SK-N-SH treated with all-trans-retinoic acid at 6 μM for 48 hours (cell line): Measurements from ENCODE around the gene ASCC1.

Source experiments
- ATAC-seq: fragments of 200-7000 bp; cut with Tn5 transposase; 3 replicates; pipeline ENCODE4 v1.9.1; 2020; ENCODE audit warnings: mild to moderate bottlenecking, moderate library complexity
- ARNTL ChIP-seq: fragments of 450-650 bp; formaldehyde crosslinking; IDR thresholded peaks from 2 replicates; pipeline ENCODE4 v1.5.0; 2020; ENCODE audit warnings: low read depth, mild to moderate bottlenecking, moderate library complexity, borderline replicate concordance
- ESRRG ChIP-seq: fragments of 250-450 bp; sonication (Bioruptor Pico); IDR thresholded peaks from 2 replicates; pipeline ENCODE4 v1.6.1; 2021; ENCODE audit warnings: mild to moderate bottlenecking
- GLIS3 ChIP-seq: fragments of 250-450 bp; sonication (Bioruptor Pico); IDR thresholded peaks from 2 replicates; pipeline ENCODE4 v1.5.0; 2020; ENCODE audit warnings: mild to moderate bottlenecking, moderate library complexity
- ISL1 ChIP-seq: fragments of 250-450 bp; sonication (Bioruptor Pico); IDR thresholded peaks from 2 replicates; pipeline ENCODE4 v2.1.2; 2022; ENCODE audit warnings: mild to moderate bottlenecking, moderate library complexity
- OSR1 ChIP-seq: fragments of 250-450 bp; sonication (Bioruptor Pico); IDR thresholded peaks from 2 replicates; pipeline ENCODE4 v1.8.0; 2022; ENCODE audit warnings: moderate library complexity, mild to moderate bottlenecking, inconsistent platforms
- PPARA ChIP-seq: fragments of 250-450 bp; sonication (Bioruptor Pico); IDR thresholded peaks from 2 replicates; pipeline ENCODE4 v1.5.0; 2020; ENCODE audit warnings: mild to moderate bottlenecking, borderline replicate concordance
- RARB ChIP-seq: fragments of 250-450 bp; sonication (Bioruptor Pico); IDR thresholded peaks from 2 replicates; pipeline ENCODE4 v1.8.0; 2021; ENCODE audit warnings: mild to moderate bottlenecking, moderate library complexity
- SNAI2 ChIP-seq: fragments of 250-450 bp; sonication (Bioruptor Pico); IDR thresholded peaks from 2 replicates; pipeline ENCODE4 v1.5.0; 2020; ENCODE audit warnings: mild to moderate bottlenecking, moderate library complexity
- TCF4 ChIP-seq: fragments of 250-450 bp; sonication (Bioruptor Pico); IDR thresholded peaks from 2 replicates; pipeline ENCODE4 v1.8.0; 2021; ENCODE audit warnings: mild to moderate bottlenecking, moderate library complexity, borderline replicate concordance
- TOX ChIP-seq: fragments of 250-450 bp; sonication (Bioruptor Pico); IDR thresholded peaks from 2 replicates; pipeline ENCODE4 v1.8.0; 2021; ENCODE audit warnings: mild to moderate bottlenecking, moderate library complexity, borderline replicate concordance
- ZC3H10 ChIP-seq: fragments of 250-450 bp; sonication (Bioruptor Pico); IDR thresholded peaks from 2 replicates; pipeline ENCODE4 v1.5.1; 2021; ENCODE audit warnings: mild to moderate bottlenecking, moderate library complexity
- ZFP3 ChIP-seq: fragments of 250-450 bp; sonication (Bioruptor Pico); IDR thresholded peaks from 2 replicates; pipeline ENCODE4 v1.5.0; 2020; ENCODE audit warnings: mild to moderate bottlenecking, moderate library complexity
- ZFP30 ChIP-seq: fragments of 450-650 bp; formaldehyde crosslinking; IDR thresholded peaks from 2 replicates; pipeline ENCODE4 v1.5.0; 2022; ENCODE audit warnings: mild to moderate bottlenecking, moderate library complexity
- ZNF565 ChIP-seq: fragments of 450-650 bp; formaldehyde crosslinking; conservative IDR thresholded peaks from 2 replicates; pipeline ENCODE4 v1.5.0; 2020; ENCODE audit warnings: low read depth, mild to moderate bottlenecking, moderate library complexity
- ZNF70 ChIP-seq: fragments of 450-650 bp; formaldehyde crosslinking; IDR thresholded peaks from 2 replicates; pipeline ENCODE4 v1.5.0; 2020; ENCODE audit warnings: mild to moderate bottlenecking, moderate library complexity
- ZNF8 ChIP-seq: fragments of 450-650 bp; formaldehyde crosslinking; IDR thresholded peaks from 2 replicates; pipeline ENCODE4 v1.5.0; 2020; ENCODE audit warnings: mild to moderate bottlenecking, moderate library complexity
- TF ChIP-seq, protein P1 (sequence below): fragments of 250-450 bp; sonication (Bioruptor Pico); IDR thresholded peaks from 2 replicates; pipeline ENCODE4 v1.5.0; 2020; ENCODE audit warnings: mild to moderate bottlenecking, moderate library complexity
- TF ChIP-seq, protein P2 (sequence below): fragments of 250-450 bp; sonication (Bioruptor Pico); IDR thresholded peaks from 2 replicates; pipeline ENCODE4 v1.5.1; 2021; ENCODE audit warnings: mild to moderate bottlenecking, moderate library complexity
- TF ChIP-seq, protein P3 (sequence below): fragments of 250-450 bp; sonication (Bioruptor Pico); IDR thresholded peaks from 2 replicates; pipeline ENCODE4 v1.8.0; 2020; ENCODE audit warnings: mild to moderate bottlenecking, moderate library complexity, borderline replicate concordance
- TF ChIP-seq, protein P4 (sequence below): fragments of 250-450 bp; sonication (Bioruptor Pico); IDR thresholded peaks from 2 replicates; pipeline ENCODE4 v1.8.0; 2021; ENCODE audit warnings: low read depth, mild to moderate bottlenecking, moderate library complexity, borderline replicate concordance
- TF ChIP-seq, protein P5 (sequence below): fragments of 250-450 bp; sonication (Bioruptor Pico); IDR thresholded peaks from 2 replicates; pipeline ENCODE4 v1.5.1; 2020; ENCODE audit warnings: low read depth, mild to moderate bottlenecking, moderate library complexity

The ASCC1 gene

DNA sequence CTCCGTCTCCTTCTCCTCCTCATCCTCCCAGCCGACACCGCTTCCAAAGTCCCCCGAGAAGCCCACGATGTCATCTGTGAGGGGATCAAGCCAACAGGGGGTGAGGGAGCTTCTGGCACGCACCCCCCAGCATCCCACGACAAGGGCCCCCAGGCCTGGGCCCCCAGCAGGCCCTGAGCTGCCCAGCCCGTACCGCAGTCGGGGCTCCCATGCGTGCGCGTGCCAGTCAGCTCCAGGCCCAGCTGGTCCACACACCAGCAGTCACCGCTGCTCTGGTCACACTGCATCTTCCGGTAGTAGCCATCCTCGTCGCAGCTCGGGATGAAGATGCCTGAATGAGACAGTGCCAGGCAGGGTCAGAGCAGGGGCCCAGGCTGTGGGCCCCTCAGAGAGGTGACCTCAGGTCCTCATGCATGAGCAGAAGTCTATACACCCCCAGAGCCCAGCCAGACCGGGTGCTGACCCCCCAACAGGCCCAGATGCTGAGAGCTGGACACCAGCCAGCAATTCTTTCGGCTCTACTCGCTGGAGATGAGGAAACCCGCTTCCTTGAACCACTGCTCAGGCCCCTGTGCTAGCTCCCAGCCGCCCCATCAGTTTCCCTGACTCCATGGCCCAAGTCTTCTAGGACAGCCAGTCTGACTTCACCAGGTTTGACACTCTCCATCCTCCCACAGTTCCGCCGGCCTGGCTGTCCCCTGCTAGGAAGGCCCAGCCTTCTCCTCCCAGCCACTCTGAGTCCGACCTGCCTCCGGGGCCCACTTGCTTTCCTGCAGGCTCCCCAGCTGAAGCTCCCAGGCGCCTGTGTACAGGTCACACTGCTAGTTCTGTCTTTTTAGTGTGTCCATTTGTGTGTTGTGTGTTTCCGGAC is 153.0 kb downstream of the ASCC1 start:
- ATAC-seq = no peak
- no peak for TF ChIP-seq ZNF565 (CRISPR knock-in tag)

DNA sequence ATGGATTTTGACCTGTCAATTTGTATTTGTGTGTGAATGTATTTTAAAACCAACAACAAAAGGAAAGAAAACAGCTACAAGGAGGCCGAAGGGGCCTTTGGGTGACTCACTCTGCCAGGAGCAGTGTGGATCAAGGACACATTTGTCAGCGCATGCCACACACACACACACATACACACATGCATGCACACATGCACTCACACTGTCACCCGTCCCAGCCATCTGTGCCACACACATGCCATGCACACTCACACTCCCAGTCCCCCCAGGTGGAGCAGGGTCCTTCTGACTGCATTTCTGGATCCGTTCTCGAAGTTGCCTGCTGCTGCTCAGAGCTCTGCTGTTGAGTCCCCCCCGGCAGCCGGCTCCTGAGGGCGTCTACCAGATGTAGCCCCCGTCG is 153.7 kb downstream of the ASCC1 start:
- TF ChIP-seq ZNF8 (CRISPR knock-in tag) = no peak
- TF ChIP-seq, protein P1, sequence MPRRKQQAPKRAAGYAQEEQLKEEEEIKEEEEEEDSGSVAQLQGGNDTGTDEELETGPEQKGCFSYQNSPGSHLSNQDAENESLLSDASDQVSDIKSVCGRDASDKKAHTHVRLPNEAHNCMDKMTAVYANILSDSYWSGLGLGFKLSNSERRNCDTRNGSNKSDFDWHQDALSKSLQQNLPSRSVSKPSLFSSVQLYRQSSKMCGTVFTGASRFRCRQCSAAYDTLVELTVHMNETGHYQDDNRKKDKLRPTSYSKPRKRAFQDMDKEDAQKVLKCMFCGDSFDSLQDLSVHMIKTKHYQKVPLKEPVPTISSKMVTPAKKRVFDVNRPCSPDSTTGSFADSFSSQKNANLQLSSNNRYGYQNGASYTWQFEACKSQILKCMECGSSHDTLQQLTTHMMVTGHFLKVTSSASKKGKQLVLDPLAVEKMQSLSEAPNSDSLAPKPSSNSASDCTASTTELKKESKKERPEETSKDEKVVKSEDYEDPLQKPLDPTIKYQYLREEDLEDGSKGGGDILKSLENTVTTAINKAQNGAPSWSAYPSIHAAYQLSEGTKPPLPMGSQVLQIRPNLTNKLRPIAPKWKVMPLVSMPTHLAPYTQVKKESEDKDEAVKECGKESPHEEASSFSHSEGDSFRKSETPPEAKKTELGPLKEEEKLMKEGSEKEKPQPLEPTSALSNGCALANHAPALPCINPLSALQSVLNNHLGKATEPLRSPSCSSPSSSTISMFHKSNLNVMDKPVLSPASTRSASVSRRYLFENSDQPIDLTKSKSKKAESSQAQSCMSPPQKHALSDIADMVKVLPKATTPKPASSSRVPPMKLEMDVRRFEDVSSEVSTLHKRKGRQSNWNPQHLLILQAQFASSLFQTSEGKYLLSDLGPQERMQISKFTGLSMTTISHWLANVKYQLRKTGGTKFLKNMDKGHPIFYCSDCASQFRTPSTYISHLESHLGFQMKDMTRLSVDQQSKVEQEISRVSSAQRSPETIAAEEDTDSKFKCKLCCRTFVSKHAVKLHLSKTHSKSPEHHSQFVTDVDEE (CRISPR knock-in tag) = no peak
- no peak for TF ChIP-seq ESRRG
- TF ChIP-seq, protein P2, sequence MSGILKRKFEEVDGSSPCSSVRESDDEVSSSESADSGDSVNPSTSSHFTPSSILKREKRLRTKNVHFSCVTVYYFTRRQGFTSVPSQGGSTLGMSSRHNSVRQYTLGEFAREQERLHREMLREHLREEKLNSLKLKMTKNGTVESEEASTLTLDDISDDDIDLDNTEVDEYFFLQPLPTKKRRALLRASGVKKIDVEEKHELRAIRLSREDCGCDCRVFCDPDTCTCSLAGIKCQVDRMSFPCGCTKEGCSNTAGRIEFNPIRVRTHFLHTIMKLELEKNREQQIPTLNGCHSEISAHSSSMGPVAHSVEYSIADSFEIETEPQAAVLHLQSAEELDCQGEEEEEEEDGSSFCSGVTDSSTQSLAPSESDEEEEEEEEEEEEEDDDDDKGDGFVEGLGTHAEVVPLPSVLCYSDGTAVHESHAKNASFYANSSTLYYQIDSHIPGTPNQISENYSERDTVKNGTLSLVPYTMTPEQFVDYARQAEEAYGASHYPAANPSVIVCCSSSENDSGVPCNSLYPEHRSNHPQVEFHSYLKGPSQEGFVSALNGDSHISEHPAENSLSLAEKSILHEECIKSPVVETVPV = no peak
- no peak for TF ChIP-seq TOX
- TF ChIP-seq ARNTL (CRISPR knock-in tag) = no peak
- TF ChIP-seq, protein P3, sequence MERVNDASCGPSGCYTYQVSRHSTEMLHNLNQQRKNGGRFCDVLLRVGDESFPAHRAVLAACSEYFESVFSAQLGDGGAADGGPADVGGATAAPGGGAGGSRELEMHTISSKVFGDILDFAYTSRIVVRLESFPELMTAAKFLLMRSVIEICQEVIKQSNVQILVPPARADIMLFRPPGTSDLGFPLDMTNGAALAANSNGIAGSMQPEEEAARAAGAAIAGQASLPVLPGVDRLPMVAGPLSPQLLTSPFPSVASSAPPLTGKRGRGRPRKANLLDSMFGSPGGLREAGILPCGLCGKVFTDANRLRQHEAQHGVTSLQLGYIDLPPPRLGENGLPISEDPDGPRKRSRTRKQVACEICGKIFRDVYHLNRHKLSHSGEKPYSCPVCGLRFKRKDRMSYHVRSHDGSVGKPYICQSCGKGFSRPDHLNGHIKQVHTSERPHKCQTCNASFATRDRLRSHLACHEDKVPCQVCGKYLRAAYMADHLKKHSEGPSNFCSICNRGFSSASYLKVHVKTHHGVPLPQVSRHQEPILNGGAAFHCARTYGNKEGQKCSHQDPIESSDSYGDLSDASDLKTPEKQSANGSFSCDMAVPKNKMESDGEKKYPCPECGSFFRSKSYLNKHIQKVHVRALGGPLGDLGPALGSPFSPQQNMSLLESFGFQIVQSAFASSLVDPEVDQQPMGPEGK = no peak
- no peak for TF ChIP-seq TCF4
- TF ChIP-seq OSR1 (CRISPR knock-in tag) = no peak
- TF ChIP-seq ZNF70 (CRISPR knock-in tag) = no peak
- no peak for TF ChIP-seq ZFP30 (CRISPR knock-in tag)
- no peak for TF ChIP-seq ZC3H10 (CRISPR knock-in tag)
- TF ChIP-seq, protein P4, sequence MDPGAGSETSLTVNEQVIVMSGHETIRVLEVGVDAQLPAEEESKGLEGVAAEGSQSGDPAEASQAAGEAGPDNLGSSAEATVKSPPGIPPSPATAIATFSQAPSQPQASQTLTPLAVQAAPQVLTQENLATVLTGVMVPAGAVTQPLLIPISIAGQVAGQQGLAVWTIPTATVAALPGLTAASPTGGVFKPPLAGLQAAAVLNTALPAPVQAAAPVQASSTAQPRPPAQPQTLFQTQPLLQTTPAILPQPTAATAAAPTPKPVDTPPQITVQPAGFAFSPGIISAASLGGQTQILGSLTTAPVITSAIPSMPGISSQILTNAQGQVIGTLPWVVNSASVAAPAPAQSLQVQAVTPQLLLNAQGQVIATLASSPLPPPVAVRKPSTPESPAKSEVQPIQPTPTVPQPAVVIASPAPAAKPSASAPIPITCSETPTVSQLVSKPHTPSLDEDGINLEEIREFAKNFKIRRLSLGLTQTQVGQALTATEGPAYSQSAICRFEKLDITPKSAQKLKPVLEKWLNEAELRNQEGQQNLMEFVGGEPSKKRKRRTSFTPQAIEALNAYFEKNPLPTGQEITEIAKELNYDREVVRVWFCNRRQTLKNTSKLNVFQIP (CRISPR knock-in tag) = no peak
- TF ChIP-seq, protein P5, sequence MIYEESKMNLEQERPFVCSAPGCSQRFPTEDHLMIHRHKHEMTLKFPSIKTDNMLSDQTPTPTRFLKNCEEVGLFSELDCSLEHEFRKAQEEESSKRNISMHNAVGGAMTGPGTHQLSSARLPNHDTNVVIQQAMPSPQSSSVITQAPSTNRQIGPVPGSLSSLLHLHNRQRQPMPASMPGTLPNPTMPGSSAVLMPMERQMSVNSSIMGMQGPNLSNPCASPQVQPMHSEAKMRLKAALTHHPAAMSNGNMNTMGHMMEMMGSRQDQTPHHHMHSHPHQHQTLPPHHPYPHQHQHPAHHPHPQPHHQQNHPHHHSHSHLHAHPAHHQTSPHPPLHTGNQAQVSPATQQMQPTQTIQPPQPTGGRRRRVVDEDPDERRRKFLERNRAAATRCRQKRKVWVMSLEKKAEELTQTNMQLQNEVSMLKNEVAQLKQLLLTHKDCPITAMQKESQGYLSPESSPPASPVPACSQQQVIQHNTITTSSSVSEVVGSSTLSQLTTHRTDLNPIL (CRISPR knock-in tag) = no peak
- TF ChIP-seq GLIS3 = no peak
- no peak for TF ChIP-seq ZFP3
- no peak for TF ChIP-seq ISL1 (CRISPR knock-in tag)
- no peak for TF ChIP-seq RARB
- TF ChIP-seq SNAI2 = no peak
- TF ChIP-seq, all 23 proteins: peak for 0
- ATAC-seq = no peak

DNA sequence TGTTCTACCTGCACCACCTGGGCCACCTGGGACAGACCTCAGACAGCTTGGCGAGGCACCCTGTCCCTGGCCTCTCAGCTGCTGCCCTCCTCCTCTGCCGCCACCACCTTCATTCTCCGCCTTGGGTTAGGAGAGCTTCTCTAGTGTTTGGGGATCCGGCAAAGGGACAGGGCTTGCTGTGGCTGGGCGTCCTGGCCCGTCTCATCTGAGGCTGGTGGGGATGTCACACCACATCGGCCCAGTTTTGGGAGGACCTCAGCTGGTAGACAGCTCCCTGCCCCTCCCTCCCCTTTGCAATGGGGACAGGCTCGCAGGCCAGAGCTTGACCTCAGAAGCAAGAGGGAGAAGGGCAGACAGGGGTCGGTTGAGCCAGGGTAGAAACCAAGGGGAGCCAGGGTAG is 154.1 kb downstream of the ASCC1 start:
- no peak for ATAC-seq
- TF ChIP-seq PPARA (CRISPR knock-in tag) (no peak), ZNF8 (CRISPR knock-in tag) (no peak), ZFP30 (CRISPR knock-in tag) (no peak)
- TF ChIP-seq, protein P4 (CRISPR knock-in tag) = no peak
- TF ChIP-seq, protein P5 (CRISPR knock-in tag) = no peak
- TF ChIP-seq, protein P3 = no peak
